ENCODE data around the gene LTK.
"Not testable (repeated sequence)": the region's sequence is repeated elsewhere in the genome, so short reads cannot be mapped to it uniquely, and the experiment has no call there.

LTK gene

GRCh38 chr15:41474941-41475340, 38.7 kb downstream of the LTK start:
- DNase-seq (ENCODE audit: low read depth), result no peak

DNA sequence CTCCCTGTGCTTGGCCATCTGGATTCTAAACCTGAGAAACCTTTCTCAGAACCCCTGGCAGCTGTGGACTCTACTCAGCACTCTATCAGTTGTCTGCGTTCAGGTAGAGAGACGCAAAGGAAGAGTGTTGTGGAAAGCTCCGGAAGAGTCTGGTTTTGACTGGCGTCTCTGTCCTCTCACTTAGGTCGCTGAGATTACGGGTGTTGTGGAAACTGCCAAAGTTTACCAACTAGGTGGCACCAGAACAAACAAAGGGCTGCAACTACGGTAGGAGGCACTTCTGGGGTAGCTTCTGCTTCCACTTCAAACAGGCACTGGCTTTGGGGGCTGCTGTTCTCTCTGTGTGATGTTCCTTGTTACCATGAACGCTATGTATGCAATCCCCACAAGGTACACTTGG, 39.2 kb downstream of the LTK start:
- DNase-seq (ENCODE audit: low read depth), result no peak

GRCh38 chr15:41473418-41473817, 40.2 kb downstream of the LTK start:
- no peak for DNase-seq (ENCODE audit: low read depth)

GRCh38 chr15:41469644-41470043, 44.0 kb downstream of the LTK start:
- DNase-seq (ENCODE audit: low read depth), result not testable (repeated sequence)

DNA sequence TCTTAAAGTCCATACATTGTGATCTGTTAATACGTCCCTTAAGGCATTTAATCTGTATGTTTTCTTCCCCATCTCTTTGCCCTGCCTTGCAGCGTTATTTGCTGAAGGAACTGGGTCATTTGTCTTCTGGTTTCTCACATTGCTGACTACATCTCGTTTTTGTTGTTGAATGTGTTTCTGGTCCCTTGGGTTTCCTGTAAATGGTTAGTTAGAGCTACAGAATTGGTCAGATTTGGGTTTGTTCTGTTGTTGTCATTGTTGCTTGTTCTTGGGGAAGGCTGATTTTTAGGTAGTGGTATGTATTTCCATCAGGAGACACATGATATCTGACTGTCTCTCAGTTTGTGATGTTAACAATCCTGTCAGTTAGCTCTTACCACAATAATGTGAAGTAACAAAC, 46.9 kb downstream of the LTK start:
- DNase-seq (ENCODE audit: low read depth), result no peak

GRCh38 chr15:41465822-41466421, 47.7 kb downstream of the LTK start:
- no peak for DNase-seq (ENCODE audit: low read depth)

- no peak for DNase-seq (ENCODE audit: low read depth)
Observed at GRCh38 chr15:41464889-41465580, 48.6 kb downstream of the LTK start.

DNA sequence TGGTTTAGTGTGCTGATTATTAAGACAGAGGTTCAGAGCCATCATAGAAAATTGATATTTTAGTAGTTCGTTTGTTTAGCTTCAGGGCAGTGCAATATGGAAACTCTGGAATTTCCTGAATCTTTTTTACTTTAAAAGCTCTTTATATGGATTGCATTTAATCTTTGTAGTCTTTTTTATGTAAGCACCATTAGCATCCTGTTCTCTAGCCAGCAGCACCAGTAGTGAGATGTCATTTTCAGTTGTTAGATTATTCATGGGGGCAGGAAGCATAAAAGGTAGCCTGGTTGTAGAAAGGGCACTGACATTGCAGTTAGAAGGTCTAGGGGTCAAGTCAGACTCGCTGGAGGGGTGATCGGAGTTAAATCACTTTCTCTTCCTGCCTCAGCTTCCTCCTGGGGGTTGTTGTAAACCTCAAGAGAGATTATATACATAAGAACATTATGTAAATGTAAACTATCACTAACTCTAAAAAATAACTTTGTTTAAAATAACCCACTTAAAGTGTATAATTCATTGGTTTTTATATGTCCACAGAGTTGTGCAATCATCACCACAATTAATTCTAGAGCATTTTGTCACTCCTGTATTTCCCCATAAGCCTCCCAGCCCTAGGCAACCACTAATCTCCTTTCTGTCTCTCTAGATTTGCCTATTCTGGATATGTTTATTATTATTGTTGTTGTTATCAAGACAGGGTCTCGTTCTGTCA, 51.4 kb downstream of the LTK start:
- no peak for DNase-seq (ENCODE audit: low read depth)

All from CMK (cell line).